Fibroblast of mammary gland (primary cell): Measurements from ENCODE around the gene MYH14.

Experiments used
- DNase-seq: peaks from one replicate; pipeline ENCODE4 v3.0.0-alpha.2; 2010; ENCODE audit warnings: low read depth
- H3K4me3 ChIP-seq: 2 replicates; pipeline ENCODE4 v1.5.1; 2011; ENCODE audit warnings: low read depth, mild to moderate bottlenecking, low read length, moderate library complexity; ENCODE audit not compliant: control insufficient read depth
- CTCF ChIP-seq: conservative IDR thresholded peaks from 2 replicates; pipeline ENCODE4 v1.5.1; 2011; ENCODE audit warnings: low read depth, low read length, inconsistent platforms; ENCODE audit not compliant: control insufficient read depth, insufficient read depth

Gene MYH14

DNA sequence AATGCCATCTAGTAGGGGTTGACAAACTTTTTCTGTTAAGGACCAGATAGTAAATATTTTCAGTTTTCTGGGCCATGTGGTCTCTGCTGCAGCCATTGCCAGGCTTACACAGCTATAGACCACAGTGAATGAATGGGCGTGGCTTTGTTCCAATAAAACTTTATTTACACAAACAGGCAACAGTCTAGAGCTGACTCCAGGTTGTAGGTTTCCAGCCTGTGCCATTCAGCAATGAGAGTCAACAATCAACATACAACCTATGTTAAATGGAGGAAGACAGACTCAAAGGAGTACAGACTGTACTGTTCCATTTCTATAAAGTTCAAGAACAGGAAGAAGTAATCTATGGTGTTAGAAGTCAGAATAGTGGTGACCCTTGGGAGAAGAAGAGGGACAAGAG lies 25.1 kb upstream of the MYH14 start:
- no peak for DNase-seq
- H3K4me3 ChIP-seq, result no peak overlapping the region
- TF ChIP-seq CTCF, result no peak

GRCh38 chr19:50178859-50179537 lies 24.4 kb upstream of the MYH14 start:
- peak; percentile 19 for DNase-seq
- no peak for TF ChIP-seq CTCF

DNA sequence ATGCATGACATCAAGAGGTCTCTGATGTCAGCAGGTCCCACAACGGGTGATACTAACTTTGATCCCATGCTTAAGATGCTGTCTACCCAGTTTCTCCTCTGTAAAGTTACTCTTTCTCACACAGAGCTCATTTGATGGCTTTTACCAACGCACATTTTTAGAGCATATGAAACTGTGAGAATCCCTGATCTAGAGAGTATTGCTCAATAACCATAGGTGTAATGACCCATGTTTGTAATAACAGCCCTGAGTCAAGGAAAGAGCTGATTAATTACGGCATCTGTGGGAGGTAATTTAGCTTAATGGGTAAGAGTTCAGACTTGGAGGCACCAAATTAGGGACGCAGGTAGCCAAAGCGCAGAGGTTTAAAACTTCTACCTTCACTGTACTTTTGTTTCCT lies 22.3 kb upstream of the MYH14 start:
- no peak overlapping the region for H3K4me3 ChIP-seq
- no peak for TF ChIP-seq CTCF
- DNase-seq, result no peak

More at GRCh38 chr19:50178859-50179537, 24.4 kb upstream of the MYH14 start:
- no peak overlapping the region for H3K4me3 ChIP-seq

DNA sequence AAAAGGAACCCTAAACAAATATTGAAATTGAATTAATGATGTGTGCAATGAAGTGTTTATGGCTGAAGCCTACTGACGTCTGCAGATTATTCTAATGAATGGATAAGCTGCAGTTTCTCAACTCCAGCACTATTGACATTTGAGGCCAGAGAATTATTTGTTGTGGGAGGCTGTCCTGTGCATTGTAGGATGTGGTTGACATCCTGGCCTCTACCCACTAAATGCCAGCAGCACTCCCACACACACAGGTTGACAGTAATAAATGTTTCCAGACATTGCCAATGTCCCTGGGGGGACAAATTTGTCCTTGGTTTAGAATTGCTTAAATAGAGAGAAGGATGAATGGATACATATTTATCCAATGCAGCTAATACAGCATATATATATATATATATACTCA lies 19.2 kb upstream of the MYH14 start:
- DNase-seq, result no peak
- no peak for TF ChIP-seq CTCF

GRCh38 chr19:50187937-50188336 lies 15.5 kb upstream of the MYH14 start:
- no peak for TF ChIP-seq CTCF
- no peak for DNase-seq
- H3K4me3 ChIP-seq, result no peak overlapping the region

More for the DNA sequence above, 19.2 kb upstream of the MYH14 start:
- H3K4me3 ChIP-seq, result no peak overlapping the region

- TF ChIP-seq CTCF, result no peak
- no peak overlapping the region for H3K4me3 ChIP-seq
- DNase-seq, result no peak
Observed at GRCh38 chr19:50189331-50189730, 14.1 kb upstream of the MYH14 start.

- TF ChIP-seq CTCF, result no peak
- DNase-seq, result no peak
- no peak overlapping the region for H3K4me3 ChIP-seq
Observed at GRCh38 chr19:50190439-50190891, 13.0 kb upstream of the MYH14 start.
